Measurements from ENCODE around the gene BABAM2. TPM values are rescaled to one million over a fixed set of nuclear protein-coding genes. Genes with fewer than 3 reads are reported as not detected.

BABAM2 gene
- total RNA-seq, 1 experiment from 2014 or later, result 46.1 TPM

DNA sequence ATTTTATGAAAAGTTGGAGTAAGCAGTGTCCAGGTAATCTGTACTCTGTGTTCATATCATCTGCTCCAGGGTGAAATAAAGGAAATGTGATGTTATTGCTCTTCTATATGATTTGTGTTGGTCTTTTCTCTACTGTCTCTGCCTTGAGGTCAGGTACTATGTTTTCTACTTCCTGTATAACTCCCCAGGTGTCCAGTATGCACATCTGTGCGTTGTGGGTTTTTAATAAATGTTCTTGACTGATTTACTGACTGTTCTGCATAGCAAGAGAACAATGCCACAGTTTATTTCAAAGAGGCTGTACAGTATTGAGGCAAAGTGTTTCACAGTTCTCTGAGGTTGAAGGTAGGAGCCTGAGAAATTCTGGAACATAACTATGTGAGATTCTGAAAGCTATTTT lies 89.7 kb downstream of the BABAM2 start:
- POLR2A ChIA-PET (ENCODE audit: unreplicated experiment), result no interaction called here
- no peak for TF ChIP-seq EZH2 (IDR thresholded peaks at IDR 0.05; ENCODE audit: low read depth)
- TF ChIP-seq, protein P1, sequence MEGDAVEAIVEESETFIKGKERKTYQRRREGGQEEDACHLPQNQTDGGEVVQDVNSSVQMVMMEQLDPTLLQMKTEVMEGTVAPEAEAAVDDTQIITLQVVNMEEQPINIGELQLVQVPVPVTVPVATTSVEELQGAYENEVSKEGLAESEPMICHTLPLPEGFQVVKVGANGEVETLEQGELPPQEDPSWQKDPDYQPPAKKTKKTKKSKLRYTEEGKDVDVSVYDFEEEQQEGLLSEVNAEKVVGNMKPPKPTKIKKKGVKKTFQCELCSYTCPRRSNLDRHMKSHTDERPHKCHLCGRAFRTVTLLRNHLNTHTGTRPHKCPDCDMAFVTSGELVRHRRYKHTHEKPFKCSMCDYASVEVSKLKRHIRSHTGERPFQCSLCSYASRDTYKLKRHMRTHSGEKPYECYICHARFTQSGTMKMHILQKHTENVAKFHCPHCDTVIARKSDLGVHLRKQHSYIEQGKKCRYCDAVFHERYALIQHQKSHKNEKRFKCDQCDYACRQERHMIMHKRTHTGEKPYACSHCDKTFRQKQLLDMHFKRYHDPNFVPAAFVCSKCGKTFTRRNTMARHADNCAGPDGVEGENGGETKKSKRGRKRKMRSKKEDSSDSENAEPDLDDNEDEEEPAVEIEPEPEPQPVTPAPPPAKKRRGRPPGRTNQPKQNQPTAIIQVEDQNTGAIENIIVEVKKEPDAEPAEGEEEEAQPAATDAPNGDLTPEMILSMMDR (conservative IDR thresholded peaks at IDR 0.05), result no peak
- Histone ChIP-seq H3K27ac (peak overlapping the region; percentile 31; the same call in 1 of the 2 replicates), H3K9me2 (ENCODE audit: insufficient read depth) (no peaks in the 10 kb centered on the region; the same call in 1 of the 2 replicates), H4K20me1 (ENCODE audit: insufficient read depth) (no peaks in the 10 kb centered on the region), H3K36me3 (ENCODE audit: low read depth) (no peaks in the 10 kb centered on the region), H3F3A (ENCODE audit: insufficient read depth, low read depth) (peaks cover 26% of the 10 kb centered on the region), H3K4me3 (no peak overlapping the region), H3K79me2 (ENCODE audit: low read depth) (peaks cover 51% of the 10 kb centered on the region), H2AFZ (no peak overlapping the region), H3K27me3 (ENCODE audit: insufficient read depth, low read depth) (no peaks in the 10 kb centered on the region), H3K4me2 (no peak overlapping the region), H3K4me1 (replicated peaks; ENCODE audit: insufficient read depth) (peaks cover 31% of the 10 kb centered on the region), H3K9me3 (ENCODE audit: insufficient read depth, low read depth) (peaks cover 4% of the 10 kb centered on the region)
- BruUV-seq (replicated peaks), result no TSS peak
- intact Hi-C loops (cut with micrococcal nuclease; ENCODE audit: unreplicated experiment), result no loop called here
- DNase-seq, result no peak
- CTCF ChIA-PET, result no interaction called here

DNA sequence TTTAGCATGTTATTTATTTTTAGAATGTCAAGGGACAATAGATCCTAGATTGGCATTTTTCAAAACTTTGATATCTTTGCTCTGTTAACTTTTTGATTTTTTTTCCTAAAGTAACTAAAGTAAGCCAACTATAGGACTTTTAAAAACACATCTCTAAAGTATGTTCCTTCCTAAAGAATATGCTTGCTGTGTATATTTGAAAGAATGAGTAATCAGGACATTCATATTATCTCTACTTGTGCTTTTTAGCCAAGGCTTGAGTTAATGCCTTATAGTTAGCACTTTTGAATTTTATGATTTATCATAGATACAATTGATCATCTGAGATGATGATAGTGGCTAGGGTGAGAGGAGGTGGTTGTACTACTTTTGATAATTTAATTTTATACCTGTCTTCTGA lies 93.6 kb downstream of the BABAM2 start:
- no TSS peak for BruUV-seq (replicated peaks)
- no peak overlapping the region for H3K27ac ChIP-seq
- H3F3A ChIP-seq (ENCODE audit: insufficient read depth, low read depth), result no peaks in the 10 kb centered on the region; the same call in 1 of the 2 replicates
- peaks cover 1% of the 10 kb centered on the region for H3K9me3 ChIP-seq (ENCODE audit: insufficient read depth, low read depth)
- H3K9me2 ChIP-seq (ENCODE audit: insufficient read depth), result no peaks in the 10 kb centered on the region
- H3K36me3 ChIP-seq (ENCODE audit: low read depth), result 0 out of 2 replicates have a peak, but pooled peaks cover 8% of the 10 kb centered on the region
- no peak overlapping the region for H3K4me2 ChIP-seq
- H3K79me2 ChIP-seq (ENCODE audit: low read depth), result peaks cover 47% of the 10 kb centered on the region
- TF ChIP-seq, protein P1 (conservative IDR thresholded peaks at IDR 0.05), result no peak
- no peak for TF ChIP-seq EZH2 (IDR thresholded peaks at IDR 0.05; ENCODE audit: low read depth)
- H3K4me1 ChIP-seq (replicated peaks; ENCODE audit: insufficient read depth), result 0 out of 2 replicates have a peak, but pooled peaks cover 5% of the 10 kb centered on the region
- H4K20me1 ChIP-seq (ENCODE audit: insufficient read depth), result no peaks in the 10 kb centered on the region
- no peak overlapping the region for H2AFZ ChIP-seq
- no peak overlapping the region for H3K4me3 ChIP-seq
- DNase-seq, result no peak
- intact Hi-C loops (cut with micrococcal nuclease; ENCODE audit: unreplicated experiment), result no loop called here
- no peaks in the 10 kb centered on the region for H3K27me3 ChIP-seq (ENCODE audit: insufficient read depth, low read depth)
- ChIA-PET CTCF (no interaction called here), POLR2A (ENCODE audit: unreplicated experiment) (no interaction called here)

DNA sequence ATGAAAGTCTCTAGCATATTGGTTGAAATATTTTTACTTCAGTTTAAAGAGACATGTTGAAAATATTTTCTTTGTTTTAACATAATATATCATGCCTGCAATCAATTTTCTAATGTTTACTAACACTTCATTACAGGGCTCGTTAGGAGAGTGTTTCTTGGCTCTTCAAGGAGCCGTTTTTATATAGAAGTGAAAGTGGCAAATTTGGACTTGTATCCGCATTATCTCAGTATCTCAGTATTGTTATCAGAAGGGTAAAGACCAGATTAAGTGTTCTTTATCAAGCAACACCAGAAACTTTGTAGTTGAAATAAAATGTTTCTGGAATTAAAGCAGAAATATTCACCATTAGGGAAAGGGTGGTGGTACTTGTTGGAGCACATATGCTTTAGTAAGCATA lies 97.8 kb downstream of the BABAM2 start:
- Histone ChIP-seq H3K27me3 (ENCODE audit: insufficient read depth, low read depth) (no peaks in the 10 kb centered on the region), H3K27ac (no peak overlapping the region), H3K79me2 (ENCODE audit: low read depth) (peaks cover 18% of the 10 kb centered on the region), H3K9me2 (ENCODE audit: insufficient read depth) (no peaks in the 10 kb centered on the region), H3K36me3 (ENCODE audit: low read depth) (0 out of 2 replicates have a peak, but pooled peaks cover 20% of the 10 kb centered on the region), H4K20me1 (ENCODE audit: insufficient read depth) (no peaks in the 10 kb centered on the region), H3K4me1 (replicated peaks; ENCODE audit: insufficient read depth) (peaks cover 15% of the 10 kb centered on the region), H3F3A (ENCODE audit: insufficient read depth, low read depth) (peaks cover 17% of the 10 kb centered on the region), H3K4me2 (no peak overlapping the region), H2AFZ (no peak overlapping the region), H3K9me3 (ENCODE audit: insufficient read depth, low read depth) (peaks cover 6% of the 10 kb centered on the region), H3K4me3 (no peak overlapping the region)
- ChIA-PET POLR2A (ENCODE audit: unreplicated experiment) (no interaction called here), CTCF (no interaction called here)
- no TSS peak for BruUV-seq (replicated peaks)
- TF ChIP-seq, protein P1 (conservative IDR thresholded peaks at IDR 0.05), result no peak
- no peak for TF ChIP-seq EZH2 (IDR thresholded peaks at IDR 0.05; ENCODE audit: low read depth)
- DNase-seq, result no peak
- intact Hi-C loops (cut with micrococcal nuclease; ENCODE audit: unreplicated experiment), result no loop called here
